Subcutaneous adipose tissue (tissue), 4 donors: ENCODE results near the gene TCF3. TPM values are rescaled to one million over a fixed set of nuclear protein-coding genes. Genes with fewer than 3 reads are reported as not detected.

Experiments
- total RNA-seq, 4 donors: library from RNA; depleted of rRNA; stranded (reverse); fragments of >200 nt; gene quantifications; one replicate each; pipeline ENCODE4 v1.1.0, GENCODE V29; 2016
- TF ChIP-seq, protein P1 (sequence below): fragments of 450-650 bp; IDR thresholded peaks from one replicate; pipeline ENCODE4 v1.5.1; 2016; ENCODE audit warnings: low read depth, mild to moderate bottlenecking, control low read depth, antibody characterized with exemption, moderate library complexity

Gene TCF3
- total RNA-seq, 4 donors from 2014 or later, result 13.0 to 34.8 (median 22.9) TPM

DNA sequence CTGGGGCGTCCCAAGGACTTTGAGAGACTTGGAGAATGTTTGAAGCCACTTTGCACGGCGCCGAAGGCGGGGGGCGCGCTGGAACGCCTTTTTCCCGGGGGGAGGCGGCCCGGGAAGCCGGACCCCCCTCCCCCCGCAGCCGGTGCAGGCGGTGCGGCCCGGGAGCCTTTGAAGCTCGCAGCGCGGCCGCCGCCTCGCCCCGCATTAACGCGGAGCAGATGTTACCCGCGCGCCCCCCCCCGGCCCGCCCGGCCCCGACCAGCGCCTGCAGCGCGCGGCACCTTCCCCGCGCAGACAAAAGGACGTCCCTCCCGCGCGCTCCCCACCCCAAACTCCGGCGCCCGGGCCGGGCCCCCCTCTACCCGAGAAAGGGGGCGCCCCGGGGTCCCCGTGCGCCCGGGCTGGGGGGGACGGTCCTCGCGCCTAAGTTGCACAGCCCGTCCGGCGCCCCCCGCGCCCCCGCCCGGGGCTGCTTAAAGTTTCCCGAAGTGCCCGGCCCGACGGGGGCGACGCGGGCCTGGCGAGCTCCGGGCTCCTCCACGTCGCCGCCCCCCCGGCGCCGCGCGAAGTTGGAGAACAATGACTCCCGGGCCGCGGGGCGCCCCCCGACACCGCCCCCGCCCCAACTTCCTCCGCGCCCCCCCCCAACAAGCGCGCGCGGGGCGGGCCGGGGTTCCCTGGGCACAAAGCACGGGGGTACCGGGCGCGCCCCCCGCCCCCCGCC is 685 bp downstream of the TCF3 start:
- TF ChIP-seq, protein P1, sequence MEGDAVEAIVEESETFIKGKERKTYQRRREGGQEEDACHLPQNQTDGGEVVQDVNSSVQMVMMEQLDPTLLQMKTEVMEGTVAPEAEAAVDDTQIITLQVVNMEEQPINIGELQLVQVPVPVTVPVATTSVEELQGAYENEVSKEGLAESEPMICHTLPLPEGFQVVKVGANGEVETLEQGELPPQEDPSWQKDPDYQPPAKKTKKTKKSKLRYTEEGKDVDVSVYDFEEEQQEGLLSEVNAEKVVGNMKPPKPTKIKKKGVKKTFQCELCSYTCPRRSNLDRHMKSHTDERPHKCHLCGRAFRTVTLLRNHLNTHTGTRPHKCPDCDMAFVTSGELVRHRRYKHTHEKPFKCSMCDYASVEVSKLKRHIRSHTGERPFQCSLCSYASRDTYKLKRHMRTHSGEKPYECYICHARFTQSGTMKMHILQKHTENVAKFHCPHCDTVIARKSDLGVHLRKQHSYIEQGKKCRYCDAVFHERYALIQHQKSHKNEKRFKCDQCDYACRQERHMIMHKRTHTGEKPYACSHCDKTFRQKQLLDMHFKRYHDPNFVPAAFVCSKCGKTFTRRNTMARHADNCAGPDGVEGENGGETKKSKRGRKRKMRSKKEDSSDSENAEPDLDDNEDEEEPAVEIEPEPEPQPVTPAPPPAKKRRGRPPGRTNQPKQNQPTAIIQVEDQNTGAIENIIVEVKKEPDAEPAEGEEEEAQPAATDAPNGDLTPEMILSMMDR, result no peak

DNA sequence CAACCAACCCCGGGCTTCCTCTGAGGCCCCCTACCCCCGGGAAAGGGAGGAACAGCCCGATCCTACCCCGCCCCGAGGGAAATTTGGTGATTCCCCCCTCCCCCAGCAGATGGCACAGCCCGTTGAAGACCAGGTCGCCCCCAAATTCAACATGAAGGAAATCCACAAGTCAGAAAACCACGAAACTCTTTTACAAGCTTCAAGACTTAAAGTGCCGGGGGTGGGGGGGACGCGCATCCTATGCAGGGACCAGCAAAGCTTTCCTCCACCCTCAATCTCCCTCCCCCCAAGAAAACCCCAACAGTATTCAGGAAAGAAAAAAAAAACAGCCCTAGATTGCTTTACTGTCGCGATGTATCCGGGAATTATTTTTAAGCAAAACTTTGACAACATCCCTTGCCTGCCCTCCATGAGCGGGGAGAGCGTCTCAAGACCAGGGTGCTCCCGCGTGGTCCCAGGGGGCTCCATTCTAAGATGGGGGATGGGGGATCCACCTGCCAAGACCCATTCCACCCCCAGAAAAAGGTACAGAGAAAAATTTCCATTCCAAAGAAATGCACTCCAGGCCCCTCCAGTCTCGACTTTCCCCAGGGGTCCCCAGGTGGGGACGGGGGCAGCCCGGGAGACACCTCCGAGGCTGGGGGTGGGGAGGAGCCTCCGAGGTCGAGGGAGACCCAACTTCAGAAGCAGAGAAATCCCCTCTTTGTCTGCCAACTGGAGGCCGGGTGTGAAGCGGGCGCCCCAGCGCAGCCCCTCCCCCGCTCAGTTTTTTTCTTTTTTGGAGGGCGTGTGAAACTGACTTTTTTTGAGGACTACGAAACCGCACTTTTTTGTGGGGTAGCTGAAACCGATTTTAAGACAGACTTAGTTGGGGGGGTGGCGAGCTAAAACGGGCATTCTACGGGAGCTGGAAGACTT is 1.5 kb downstream of the TCF3 start:
- TF ChIP-seq, protein P1, result no peak

DNA sequence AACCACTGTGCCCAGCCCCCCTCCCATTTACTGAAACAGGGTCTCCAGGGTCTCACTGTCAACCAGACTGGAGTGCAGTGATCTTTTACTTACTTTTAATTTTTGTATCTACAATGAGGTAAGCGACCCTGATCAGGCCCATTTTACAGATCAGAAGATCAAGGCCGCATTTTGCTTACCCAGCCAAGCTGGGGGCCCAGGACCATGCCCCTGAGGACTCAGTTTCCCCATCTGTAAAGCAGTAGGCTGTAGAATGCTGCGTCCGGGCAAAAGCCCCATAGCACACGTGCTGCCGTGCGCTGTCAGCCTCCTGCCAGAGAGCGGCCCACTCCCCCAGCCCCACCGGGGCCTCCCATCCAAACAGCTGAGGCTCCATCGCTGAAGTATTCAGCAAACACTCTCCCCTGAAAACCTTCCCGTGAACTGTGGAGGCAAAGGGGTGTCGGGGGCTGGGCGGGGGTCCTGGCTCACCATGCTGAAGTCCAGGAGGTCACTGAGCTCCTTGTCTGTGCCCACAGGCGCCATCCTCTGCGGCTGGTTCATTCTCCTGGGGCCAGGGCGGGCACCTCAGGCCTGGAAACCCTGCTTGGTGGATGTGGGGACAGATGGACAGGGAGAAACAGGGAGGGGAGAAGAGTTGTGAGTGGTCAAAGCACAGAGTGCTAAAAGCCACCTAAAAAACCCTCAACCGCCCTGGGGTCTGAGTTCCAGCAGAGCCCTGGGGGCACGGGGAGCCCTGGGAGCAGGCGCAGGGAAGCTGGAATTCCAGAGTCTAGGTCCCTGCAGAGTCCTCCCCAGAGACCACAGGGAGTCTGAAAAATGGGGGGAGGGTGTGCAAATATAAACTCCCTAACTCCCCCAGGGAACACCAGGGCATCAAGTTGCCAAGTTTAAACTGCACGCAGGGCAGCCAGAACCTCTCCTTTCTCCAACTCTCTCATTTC is 2.4 kb downstream of the TCF3 start:
- TF ChIP-seq, protein P1, result no peak

DNA sequence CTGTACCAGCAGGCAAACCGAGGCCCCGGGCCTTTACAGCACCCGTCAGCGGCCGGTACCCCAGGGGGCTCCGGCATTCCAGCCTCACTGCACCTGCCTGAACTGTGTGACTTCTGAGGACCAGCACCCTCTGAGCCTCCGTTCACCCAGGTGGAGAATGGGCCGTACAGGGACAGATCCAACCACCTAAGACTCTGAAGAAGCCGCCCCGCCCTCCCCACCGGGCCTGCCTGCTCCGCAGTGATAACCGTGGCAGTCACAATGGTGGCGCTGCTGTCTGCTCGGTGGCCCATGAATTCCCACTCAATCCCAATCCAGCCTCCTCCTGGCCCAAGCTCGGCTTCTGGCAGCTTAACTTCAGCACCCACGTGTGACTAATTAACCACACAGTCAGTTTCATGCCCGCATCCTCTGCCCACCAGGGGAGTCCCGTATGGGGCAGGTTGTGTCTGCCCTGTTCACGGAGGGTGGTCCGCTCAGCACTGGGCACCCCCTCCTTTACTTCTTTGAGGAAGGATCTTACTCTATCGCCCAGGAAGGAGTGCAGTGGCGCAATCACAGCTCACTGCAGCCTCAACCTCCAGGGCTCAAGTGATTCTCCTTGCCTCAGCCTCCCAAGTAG is 3.4 kb downstream of the TCF3 start:
- TF ChIP-seq, protein P1, result no peak

DNA sequence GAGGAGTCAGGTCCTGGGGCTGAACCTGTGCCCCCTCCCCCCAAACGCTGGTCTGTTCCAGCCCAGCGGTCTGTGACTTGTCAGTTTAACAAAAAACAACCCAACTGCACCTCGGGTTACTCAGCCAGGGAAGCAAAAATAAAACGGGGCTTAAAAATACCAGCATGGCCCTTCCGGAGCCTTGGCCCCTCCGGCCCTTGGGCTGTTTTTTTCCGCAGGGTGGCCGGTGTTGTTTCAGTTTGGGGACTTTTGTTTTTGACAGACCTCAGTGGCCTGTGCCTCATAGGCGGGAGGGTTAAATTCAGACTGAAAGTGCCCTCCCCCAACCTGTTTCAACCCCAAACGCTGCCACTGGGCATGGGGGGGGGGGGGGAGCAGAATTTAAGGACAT is 4.0 kb downstream of the TCF3 start:
- TF ChIP-seq, protein P1, result no peak

DNA sequence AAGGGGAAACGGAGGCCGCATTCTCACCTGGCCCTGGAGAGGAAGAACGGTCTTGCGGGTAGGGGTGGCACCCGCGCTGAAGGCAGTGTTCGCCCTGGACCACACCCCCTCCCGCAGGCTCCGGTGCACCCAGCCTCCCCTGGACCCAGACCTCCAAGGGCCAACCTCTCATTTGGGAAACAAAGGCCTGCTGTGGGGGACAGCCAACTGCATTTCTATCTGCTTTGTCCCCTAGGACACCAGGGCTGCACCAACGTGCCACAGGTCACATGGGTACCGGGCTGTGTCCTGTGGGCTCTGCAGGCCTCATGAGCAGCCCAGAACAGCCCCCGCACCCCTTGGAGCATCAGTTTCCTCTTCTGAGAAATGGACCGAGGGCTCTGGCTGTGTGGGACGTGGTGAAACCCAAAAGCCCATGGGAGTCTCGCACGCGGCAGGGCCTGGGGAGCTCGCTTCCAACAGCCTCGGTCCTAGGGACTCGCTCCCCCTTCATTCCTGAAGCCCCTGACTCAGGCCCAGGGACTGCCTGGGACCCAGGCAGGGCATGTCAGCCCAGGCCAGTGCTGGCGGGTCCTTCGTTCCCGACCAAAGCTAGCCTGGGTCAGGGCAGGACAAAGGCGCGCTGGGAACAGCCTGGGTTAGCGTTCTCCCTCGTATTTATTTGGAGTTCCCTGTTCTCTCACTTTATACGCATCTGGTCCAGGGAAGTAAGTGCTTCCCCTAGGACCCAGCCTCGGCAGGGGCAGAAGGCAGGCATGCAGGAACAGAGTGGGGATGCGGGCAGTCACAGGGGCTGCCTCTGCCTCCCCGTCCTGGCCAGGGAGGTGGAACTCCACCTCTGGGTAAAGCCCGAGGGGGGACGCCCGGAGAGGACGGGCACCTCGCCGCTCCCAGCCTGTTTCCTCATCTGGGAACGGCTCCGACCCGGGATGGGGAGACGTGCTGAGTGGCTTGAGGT is 4.6 kb downstream of the TCF3 start:
- TF ChIP-seq, protein P1, result no peak
